CD4-positive, CD25-positive, alpha-beta regulatory T cell (primary cell): ENCODE measurements around the gene CRACDL. TPM values are rescaled to one million over a fixed set of nuclear protein-coding genes. Genes with fewer than 3 reads are reported as not detected.
A peak's percentile ranks its signal among the peaks of the same experiment; 100 is the strongest.

Source experiments
- ATAC-seq, 2 donors: fragments of 150-1000 bp; cut with Tn5 transposase; one replicate each; pipeline ENCODE4 v1.10.0; 2021; ENCODE audit warnings: low read depth in 2 of 2, moderate number of reproducible peaks in 2 of 2, moderate library complexity in 1 of 2
- DNase-seq, 3 donors: peaks; one replicate each; pipeline versions ENCODE4 v3.0.0 to v3.0.0-alpha.2; 2012 to 2022; ENCODE audit warnings: mixed read lengths in 1 of 3
- H3K27ac ChIP-seq: one replicate; pipeline ENCODE4 v1.7.0; 2013; ENCODE audit warnings: mild to moderate bottlenecking, low read length; ENCODE audit not compliant: insufficient read depth, poor library complexity, severe bottlenecking
- H3K27me3 ChIP-seq: one replicate; pipeline ENCODE4 v1.7.0; 2013; ENCODE audit warnings: low read length; ENCODE audit not compliant: control insufficient read depth, insufficient read depth
- H3K36me3 ChIP-seq: one replicate; pipeline ENCODE4 v1.7.0; 2013; ENCODE audit warnings: mild to moderate bottlenecking, low read length, moderate library complexity; ENCODE audit not compliant: control insufficient read depth, insufficient read depth
- H3K4me1 ChIP-seq: 2 replicates; pipeline ENCODE4 v1.7.0; 2013; ENCODE audit warnings: mild to moderate bottlenecking, low read length; ENCODE audit not compliant: insufficient read depth, control insufficient read depth, poor library complexity, severe bottlenecking
- H3K4me3 ChIP-seq: one replicate; pipeline ENCODE4 v1.7.0; 2013; ENCODE audit warnings: low read depth, mild to moderate bottlenecking, low read length, moderate library complexity
- H3K9me3 ChIP-seq, 2 experiments: 1 replicate in 1 of 2; 2 replicates in 1 of 2; pipeline ENCODE4 v1.7.0; 2013; ENCODE audit warnings: low read length in 2 of 2, mild to moderate bottlenecking in 1 of 2, moderate library complexity in 1 of 2; ENCODE audit not compliant: control insufficient read depth in 2 of 2
- H3K27ac Mint-ChIP-seq, 3 donors: one replicate each; pipeline ENCODE4 v1.8.0; 2020 to 2022; ENCODE audit warnings: mild to moderate bottlenecking in 3 of 3, mixed read lengths in 3 of 3, moderate library complexity in 2 of 3
- H3K27me3 Mint-ChIP-seq: one replicate; pipeline ENCODE4 v1.8.0; 2022; ENCODE audit warnings: mild to moderate bottlenecking, mixed read lengths
- H3K36me3 Mint-ChIP-seq: one replicate; pipeline ENCODE4 v1.8.0; 2020; ENCODE audit warnings: mixed read lengths
- H3K4me1 Mint-ChIP-seq, 4 donors: one replicate each; pipeline ENCODE4 v1.8.0; 2020 to 2022; ENCODE audit warnings: mixed read lengths in 4 of 4, mild to moderate bottlenecking in 1 of 4
- H3K4me3 Mint-ChIP-seq, 4 donors: one replicate each; pipeline ENCODE4 v1.8.0; 2020 to 2022; ENCODE audit warnings: mild to moderate bottlenecking in 4 of 4, mixed read lengths in 4 of 4, moderate library complexity in 3 of 4
- H3K9me3 Mint-ChIP-seq, 7 donors: one replicate each; pipeline ENCODE4 v1.8.0; 2020 to 2022; ENCODE audit warnings: mixed read lengths in 7 of 7, mild to moderate bottlenecking in 3 of 7, moderate library complexity in 2 of 7
- polyA plus RNA-seq, 4 donors: library from polyadenylated mRNA; unstranded; fragments of 300-500 nt; fragmentation: Illumina TruSeq; gene quantifications; one replicate each; pipeline ENCODE4 v1.2.3, GENCODE V29; 2021
- total RNA-seq: library from RNA; stranded (reverse); gene quantifications from one replicate; pipeline ENCODE4 v1.2.3, GENCODE V29; 2022

The CRACDL gene
- total and polyA plus RNA-seq, 5 donors from 2014 or later, result 0.10 to 0.18 (median 0.16) TPM

DNA sequence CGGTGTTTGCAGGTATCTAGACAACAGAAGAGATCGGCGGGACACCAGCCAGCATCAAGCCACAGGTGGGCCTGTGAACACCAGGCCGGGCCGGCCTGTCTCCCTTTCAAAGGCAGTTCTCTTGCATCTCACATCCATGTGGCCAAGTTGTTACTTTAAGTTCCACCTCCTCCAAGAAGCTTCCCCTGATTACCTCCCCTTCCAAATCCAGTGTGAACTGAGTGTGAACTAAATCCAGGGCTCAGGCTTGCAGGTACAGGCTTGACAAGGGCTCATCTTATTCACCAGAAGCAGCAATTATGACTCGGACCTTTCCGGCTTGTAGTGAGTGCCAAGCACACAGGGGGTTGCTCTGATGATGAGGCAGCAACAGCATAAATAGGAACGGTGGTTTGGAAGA lies 3.9 kb downstream of the CRACDL start:
- H3K27ac ChIP-seq, result no peak overlapping the region
- H3K4me1 ChIP-seq, result peaks cover 8% of the 10 kb centered on the region
- no peaks in the 10 kb centered on the region for H3K9me3 ChIP-seq
- DNase-seq, result no peak
- no peaks in the 10 kb centered on the region for H3K9me3 Mint-ChIP-seq
- H3K36me3 Mint-ChIP-seq, result no peaks in the 10 kb centered on the region
- peaks cover 0 to 8% (median 3%) of the 10 kb centered on the region in 4 donors for H3K4me1 Mint-ChIP-seq
- no peak overlapping the region for H3K4me3 Mint-ChIP-seq
- peaks cover 40% of the 10 kb centered on the region for H3K27me3 Mint-ChIP-seq
- peaks cover 9% of the 10 kb centered on the region for H3K27me3 ChIP-seq
- H3K27ac Mint-ChIP-seq, result no peak overlapping the region
- ATAC-seq, result no peak
- no peaks in the 10 kb centered on the region for H3K36me3 ChIP-seq
- no peak overlapping the region for H3K4me3 ChIP-seq

DNA sequence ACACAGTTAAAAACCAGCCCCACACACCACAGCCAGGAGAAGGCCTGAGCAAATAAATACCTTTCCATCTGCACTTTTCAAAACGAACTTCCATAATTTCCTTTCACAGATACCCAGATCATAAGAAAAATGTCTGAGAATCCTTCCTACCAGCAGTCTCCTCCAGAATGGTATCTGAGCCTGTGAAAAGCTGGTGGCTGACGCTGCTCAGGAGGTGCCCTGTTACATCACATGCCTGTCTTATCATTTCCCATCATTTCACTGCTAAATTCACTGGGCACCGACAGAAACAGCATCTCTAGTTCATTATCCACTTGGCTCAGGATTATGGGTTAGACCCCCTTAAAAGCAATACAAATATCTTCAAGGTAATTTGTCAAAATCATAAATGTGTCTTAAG lies 4.4 kb downstream of the CRACDL start:
- no peak overlapping the region for H3K27ac ChIP-seq
- no peaks in the 10 kb centered on the region for H3K36me3 ChIP-seq
- DNase-seq, result no peak
- peaks cover 7% of the 10 kb centered on the region for H3K27me3 ChIP-seq
- H3K4me1 Mint-ChIP-seq, result peaks cover 0 to 6% (median 3%) of the 10 kb centered on the region in 4 donors
- peaks cover 37% of the 10 kb centered on the region for H3K27me3 Mint-ChIP-seq
- H3K9me3 Mint-ChIP-seq, result no peaks in the 10 kb centered on the region
- no peak overlapping the region for H3K4me3 Mint-ChIP-seq
- peaks cover 2% of the 10 kb centered on the region for H3K4me1 ChIP-seq
- H3K36me3 Mint-ChIP-seq, result no peaks in the 10 kb centered on the region
- no peak overlapping the region for H3K4me3 ChIP-seq
- H3K9me3 ChIP-seq, result no peaks in the 10 kb centered on the region
- H3K27ac Mint-ChIP-seq, result no peak overlapping the region
- ATAC-seq, result no peak

DNA sequence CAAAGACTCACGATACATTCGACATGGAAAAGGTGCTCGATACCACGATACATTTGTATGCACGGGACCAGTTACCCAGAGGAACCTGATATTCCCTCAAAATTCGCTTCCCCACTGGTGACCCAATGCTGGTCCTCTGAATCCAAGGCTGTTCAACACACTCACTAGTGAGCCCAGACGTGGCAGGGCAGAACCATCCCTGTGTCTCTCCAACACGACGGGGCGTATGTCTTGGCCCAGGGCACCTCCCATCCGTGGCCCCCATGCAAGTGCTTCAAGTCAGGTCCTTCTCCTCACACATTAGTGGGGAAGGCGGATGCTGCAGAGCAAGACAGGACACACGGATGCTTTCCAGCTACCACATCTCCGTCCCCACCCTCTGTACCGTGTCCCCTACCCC lies 6.1 kb downstream of the CRACDL start:
- Mint-ChIP-seq H3K4me3 (no peak overlapping the region), H3K27me3 (peaks cover 28% of the 10 kb centered on the region), H3K4me1 (no peaks in the 10 kb centered on the region), H3K9me3 (no peaks in the 10 kb centered on the region), H3K36me3 (no peaks in the 10 kb centered on the region), H3K27ac (no peak overlapping the region)
- Histone ChIP-seq H3K9me3 (no peaks in the 10 kb centered on the region), H3K27me3 (no peaks in the 10 kb centered on the region), H3K4me3 (no peak overlapping the region), H3K4me1 (no peaks in the 10 kb centered on the region), H3K27ac (no peak overlapping the region), H3K36me3 (no peaks in the 10 kb centered on the region)
- no peak for DNase-seq
- no peak for ATAC-seq

DNA sequence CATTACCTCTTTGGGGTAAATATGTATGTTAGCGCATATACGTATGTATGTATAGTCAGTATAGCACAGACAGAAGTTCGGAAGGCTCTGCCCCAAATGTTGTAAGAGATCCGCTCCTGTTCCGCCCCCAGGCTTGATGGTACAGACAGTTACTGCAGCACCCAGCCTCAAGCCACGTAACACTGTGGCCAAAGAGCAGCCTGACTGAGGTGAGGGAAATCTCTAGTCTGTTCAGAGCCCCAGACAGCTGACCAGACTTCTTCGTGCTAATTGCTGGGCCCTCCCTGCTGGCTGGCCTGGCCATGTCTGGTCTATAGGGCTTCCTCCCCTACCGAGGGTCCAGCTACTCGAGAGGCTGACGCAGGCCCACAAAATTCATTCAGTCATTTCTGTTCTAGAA lies 7.8 kb downstream of the CRACDL start:
- H3K27me3 Mint-ChIP-seq, result peaks cover 20% of the 10 kb centered on the region
- H3K4me1 Mint-ChIP-seq, result no peaks in the 10 kb centered on the region
- Histone ChIP-seq H3K4me1 (no peaks in the 10 kb centered on the region), H3K4me3 (no peak overlapping the region), H3K9me3 (peaks cover 0 to 3% of the 10 kb centered on the region in 2 experiments), H3K36me3 (no peaks in the 10 kb centered on the region), H3K27ac (no peak overlapping the region), H3K27me3 (no peaks in the 10 kb centered on the region)
- no peak overlapping the region for H3K27ac Mint-ChIP-seq
- peak in 1 of 2 donors; percentile 28 for ATAC-seq
- no peaks in the 10 kb centered on the region for H3K36me3 Mint-ChIP-seq
- DNase-seq, result no peak
- no peaks in the 10 kb centered on the region for H3K9me3 Mint-ChIP-seq
- no peak overlapping the region for H3K4me3 Mint-ChIP-seq

DNA sequence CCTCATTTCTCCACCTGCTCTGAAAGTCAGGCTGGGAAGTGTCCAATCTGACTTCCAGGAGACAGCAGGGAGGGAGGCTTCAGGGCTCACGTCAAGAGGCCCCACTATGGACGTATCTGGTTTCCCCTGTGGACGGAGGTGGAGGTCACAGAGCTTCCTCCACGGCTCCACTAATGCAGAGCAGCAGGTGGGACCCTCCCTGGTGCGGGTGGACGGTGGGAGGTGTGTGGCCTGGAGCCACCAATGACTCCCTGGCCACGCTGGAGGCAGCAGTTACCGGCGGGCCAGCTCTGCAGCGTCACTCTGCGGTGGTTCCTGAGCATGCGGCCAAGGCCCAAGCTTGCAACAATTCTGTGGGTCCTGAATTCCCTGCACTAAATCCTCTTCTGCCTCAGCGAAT lies 9.0 kb downstream of the CRACDL start:
- Histone ChIP-seq H3K36me3 (no peaks in the 10 kb centered on the region), H3K4me1 (no peaks in the 10 kb centered on the region), H3K4me3 (no peak overlapping the region), H3K27ac (no peak overlapping the region), H3K9me3 (peaks cover 0 to 3% of the 10 kb centered on the region in 2 experiments), H3K27me3 (no peaks in the 10 kb centered on the region)
- ATAC-seq, result no peak
- H3K9me3 Mint-ChIP-seq, result peaks cover 0 to 1% (median 0%) of the 10 kb centered on the region in 7 donors
- no peak overlapping the region for H3K4me3 Mint-ChIP-seq
- H3K27ac Mint-ChIP-seq, result no peak overlapping the region
- H3K27me3 Mint-ChIP-seq, result peaks cover 13% of the 10 kb centered on the region
- DNase-seq, result no peak
- no peaks in the 10 kb centered on the region for H3K36me3 Mint-ChIP-seq
- H3K4me1 Mint-ChIP-seq, result no peaks in the 10 kb centered on the region

DNA sequence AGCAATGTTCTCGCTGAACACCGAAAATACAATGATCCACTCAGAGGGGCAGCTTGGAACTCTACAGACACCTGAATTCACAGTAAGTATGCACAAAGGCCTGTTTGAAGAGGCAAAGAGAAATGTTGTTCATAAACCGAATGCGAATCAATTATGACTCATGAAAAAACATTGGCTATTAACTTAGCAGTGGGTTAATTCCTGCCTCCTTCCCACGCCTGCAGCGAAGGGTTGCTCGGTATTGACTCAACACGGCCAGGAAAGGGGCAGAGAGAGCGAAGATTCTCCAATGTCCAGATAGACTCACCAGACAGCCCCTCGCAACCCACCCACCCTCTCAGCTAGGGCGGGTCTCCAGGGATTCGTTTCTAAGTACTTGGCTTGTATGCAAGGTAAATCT lies 9.4 kb downstream of the CRACDL start:
- Mint-ChIP-seq H3K4me3 (no peak overlapping the region), H3K9me3 (peaks cover 0 to 1% (median 0%) of the 10 kb centered on the region in 7 donors), H3K4me1 (no peaks in the 10 kb centered on the region), H3K27ac (no peak overlapping the region), H3K27me3 (peaks cover 13% of the 10 kb centered on the region), H3K36me3 (no peaks in the 10 kb centered on the region)
- H3K9me3 ChIP-seq, result peaks cover 0 to 3% of the 10 kb centered on the region in 2 experiments
- DNase-seq (no peak), ATAC-seq (no peak)
- no peaks in the 10 kb centered on the region for H3K36me3 ChIP-seq
- H3K4me1 ChIP-seq, result no peaks in the 10 kb centered on the region
- no peaks in the 10 kb centered on the region for H3K27me3 ChIP-seq
- H3K27ac ChIP-seq, result no peak overlapping the region
- no peak overlapping the region for H3K4me3 ChIP-seq

DNA sequence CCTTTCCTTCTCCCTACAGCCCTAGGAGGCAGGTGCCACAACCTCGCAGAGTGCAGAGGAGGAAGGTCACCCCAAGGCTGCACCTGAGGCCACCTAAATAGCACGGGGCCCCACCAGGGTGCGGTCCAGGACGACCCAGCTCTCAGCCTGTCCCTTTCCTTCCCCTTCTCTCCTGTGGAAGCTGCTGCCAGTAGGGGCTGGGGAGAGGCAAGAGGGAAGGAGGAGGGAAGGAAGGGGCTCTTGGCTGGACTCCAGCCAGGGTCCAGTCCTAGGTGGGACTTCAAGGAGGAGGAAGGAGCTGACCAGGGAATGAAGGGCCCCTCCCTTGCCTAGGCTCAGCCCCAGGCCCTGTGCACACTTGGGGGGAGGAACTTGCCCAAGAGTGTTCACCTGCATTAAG lies 11.1 kb downstream of the CRACDL start:
- no peaks in the 10 kb centered on the region for H3K36me3 Mint-ChIP-seq
- H3K9me3 ChIP-seq, result peaks cover 0 to 3% of the 10 kb centered on the region in 2 experiments
- no peak overlapping the region for H3K4me3 Mint-ChIP-seq
- H3K9me3 Mint-ChIP-seq, result peaks cover 0 to 1% (median 0%) of the 10 kb centered on the region in 7 donors
- H3K27ac ChIP-seq, result no peak overlapping the region
- no peak overlapping the region for H3K4me3 ChIP-seq
- H3K27ac Mint-ChIP-seq, result no peak overlapping the region
- ATAC-seq, result no peak
- H3K27me3 ChIP-seq, result no peaks in the 10 kb centered on the region
- no peaks in the 10 kb centered on the region for H3K4me1 Mint-ChIP-seq
- DNase-seq, result no peak
- H3K27me3 Mint-ChIP-seq, result peaks cover 4% of the 10 kb centered on the region
- no peaks in the 10 kb centered on the region for H3K36me3 ChIP-seq
- no peaks in the 10 kb centered on the region for H3K4me1 ChIP-seq

DNA sequence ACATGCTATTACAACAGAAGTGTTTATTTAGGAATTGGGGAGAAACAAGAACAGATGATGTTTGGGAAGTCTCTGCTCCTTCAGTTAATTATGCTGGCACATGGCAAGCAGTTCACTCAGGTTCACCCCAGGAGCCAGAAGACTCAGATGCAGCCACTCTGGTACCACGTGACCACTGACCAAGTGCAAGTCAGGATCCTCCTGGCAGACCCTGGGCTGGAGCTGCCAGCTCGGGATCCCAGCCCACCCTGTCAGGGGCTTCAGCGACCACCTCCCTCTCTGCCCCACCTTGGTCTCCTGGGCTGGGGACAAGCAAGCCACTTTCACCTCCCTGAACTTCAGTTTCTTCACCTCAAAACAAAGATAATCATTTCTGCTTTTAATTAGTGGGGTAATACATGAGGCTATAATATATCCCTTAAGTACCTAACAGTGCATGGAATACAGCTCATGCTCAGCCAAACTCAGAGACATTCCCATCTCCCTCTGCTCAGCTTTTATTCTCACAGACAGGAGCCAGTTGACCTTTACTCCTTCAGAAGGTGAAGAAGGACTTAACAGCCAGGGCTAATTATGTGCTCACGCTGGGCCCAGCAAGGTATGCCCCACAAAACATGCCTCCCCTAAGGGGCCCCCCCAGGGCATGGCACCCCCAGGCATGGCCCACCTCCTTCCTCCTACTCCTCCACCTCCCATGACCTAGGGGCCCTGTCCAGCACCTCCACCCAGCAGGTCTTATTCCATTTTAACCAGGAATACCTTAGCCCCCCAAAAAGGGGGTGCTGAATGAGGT lies 11.8 kb downstream of the CRACDL start:
- peaks cover 0 to 3% of the 10 kb centered on the region in 2 experiments for H3K9me3 ChIP-seq
- Mint-ChIP-seq H3K4me1 (no peaks in the 10 kb centered on the region), H3K36me3 (no peaks in the 10 kb centered on the region), H3K27me3 (peaks cover 4% of the 10 kb centered on the region), H3K27ac (no peak overlapping the region), H3K9me3 (peaks cover 0 to 1% (median 0%) of the 10 kb centered on the region in 7 donors), H3K4me3 (no peak overlapping the region)
- H3K4me1 ChIP-seq, result no peaks in the 10 kb centered on the region
- H3K4me3 ChIP-seq, result no peak overlapping the region
- DNase-seq (no peak), ATAC-seq (no peak)
- no peaks in the 10 kb centered on the region for H3K36me3 ChIP-seq
- no peak overlapping the region for H3K27ac ChIP-seq
- H3K27me3 ChIP-seq, result no peaks in the 10 kb centered on the region
